Peyer's patch (tissue), 4 donors: ENCODE data around the gene RFTN1. TPM values are rescaled to one million over a fixed set of nuclear protein-coding genes. Genes with fewer than 3 reads are reported as not detected.
A peak's percentile ranks its signal among the peaks of the same experiment; 100 is the strongest.

Source experiments
- DNase-seq, 3 donors: peaks; one replicate each; pipeline ENCODE4 v3.0.0-alpha.2; 2017 to 2019
- H3K27ac ChIP-seq, 4 donors: fragments of 200-600 bp; sonication (generic); one replicate each; pipeline ENCODE4 v1.5.1; 2016 to 2019
- H3K27me3 ChIP-seq, 2 donors: fragments of 200-600 bp; sonication (generic); one replicate each; pipeline ENCODE4 v1.5.1; 2019
- H3K36me3 ChIP-seq, 3 donors: fragments of 200-600 bp; sonication (generic); one replicate each; pipeline ENCODE4 v1.5.1; 2016 to 2019
- H3K4me1 ChIP-seq, 4 donors: fragments of 200-600 bp; sonication (generic); one replicate each; pipeline ENCODE4 v1.5.1; 2016 to 2019
- H3K4me3 ChIP-seq, 4 donors: fragments of 200-600 bp; sonication (generic); 1 replicate in 3 of 4; 2 replicates in 1 of 4; pipeline ENCODE4 v1.5.1; 2016 to 2019; ENCODE audit warnings: mild to moderate bottlenecking in 1 of 4
- H3K9me3 ChIP-seq, 4 donors: fragments of 200-600 bp; sonication (generic); one replicate each; pipeline ENCODE4 v1.5.1; 2016 to 2019; ENCODE audit warnings: mild to moderate bottlenecking in 1 of 4
- POLR2A ChIP-seq, 2 donors: fragments of 450-650 bp; IDR thresholded peaks; one replicate each; pipeline ENCODE4 v1.5.1; 2017; ENCODE audit warnings: antibody characterized with exemption in 2 of 2, mild to moderate bottlenecking in 2 of 2, moderate library complexity in 2 of 2
- total RNA-seq, 4 donors: library from RNA; depleted of rRNA; stranded (reverse); fragments of >200 nt; gene quantifications; one replicate each; pipeline ENCODE4 v1.1.0, GENCODE V29; 2016
- TF ChIP-seq, protein P1 (sequence below), 6 experiments: fragments of 450-650 bp in 4 of 6; fragments of 200-600 bp in 2 of 6; sonication (generic) in 1 of 6; IDR thresholded peaks; one replicate each; pipeline ENCODE4 v1.5.1; 2017 to 2019; ENCODE audit warnings: antibody characterized with exemption in 6 of 6, mild to moderate bottlenecking in 3 of 6, moderate library complexity in 1 of 6

Gene RFTN1
- total RNA-seq, 4 donors from 2014 or later, result 6.1 to 135 (median 32.0) TPM

DNA sequence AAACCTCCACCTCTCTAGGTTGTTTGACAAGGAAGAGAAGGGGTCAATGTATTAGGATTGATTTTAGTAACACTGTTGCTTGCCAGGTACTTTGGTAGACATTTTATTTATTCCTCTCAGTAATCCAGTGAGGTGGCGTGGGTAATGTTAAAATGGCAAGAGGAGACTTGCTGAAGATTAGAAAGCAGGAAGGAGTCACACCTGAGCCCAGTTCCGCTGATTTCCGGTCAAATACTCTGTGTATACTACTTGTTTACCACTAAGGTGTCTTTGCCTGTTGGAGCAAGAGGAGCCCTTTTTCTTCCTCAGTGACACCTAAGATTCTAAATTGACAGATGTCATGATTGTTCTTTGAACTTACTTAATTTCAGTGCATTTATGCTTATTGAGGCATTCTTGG is 246.8 kb downstream of the RFTN1 start:
- peaks cover 0 to 25% (median 0%) of the 10 kb centered on the region in 3 donors for H3K36me3 ChIP-seq
- H3K4me1 ChIP-seq, result peaks cover 0 to 35% (median 0%) of the 10 kb centered on the region in 4 donors
- H3K27me3 ChIP-seq, result no peaks in the 10 kb centered on the region
- peak overlapping the region in 2 of 4 donors; percentile 63 to 92 for H3K4me3 ChIP-seq
- H3K9me3 ChIP-seq, result no peaks in the 10 kb centered on the region
- H3K27ac ChIP-seq, result peak overlapping the region in 3 of 4 donors; percentile 9 to 54 (median 35)
- no peak for DNase-seq
- TF ChIP-seq, protein P1, sequence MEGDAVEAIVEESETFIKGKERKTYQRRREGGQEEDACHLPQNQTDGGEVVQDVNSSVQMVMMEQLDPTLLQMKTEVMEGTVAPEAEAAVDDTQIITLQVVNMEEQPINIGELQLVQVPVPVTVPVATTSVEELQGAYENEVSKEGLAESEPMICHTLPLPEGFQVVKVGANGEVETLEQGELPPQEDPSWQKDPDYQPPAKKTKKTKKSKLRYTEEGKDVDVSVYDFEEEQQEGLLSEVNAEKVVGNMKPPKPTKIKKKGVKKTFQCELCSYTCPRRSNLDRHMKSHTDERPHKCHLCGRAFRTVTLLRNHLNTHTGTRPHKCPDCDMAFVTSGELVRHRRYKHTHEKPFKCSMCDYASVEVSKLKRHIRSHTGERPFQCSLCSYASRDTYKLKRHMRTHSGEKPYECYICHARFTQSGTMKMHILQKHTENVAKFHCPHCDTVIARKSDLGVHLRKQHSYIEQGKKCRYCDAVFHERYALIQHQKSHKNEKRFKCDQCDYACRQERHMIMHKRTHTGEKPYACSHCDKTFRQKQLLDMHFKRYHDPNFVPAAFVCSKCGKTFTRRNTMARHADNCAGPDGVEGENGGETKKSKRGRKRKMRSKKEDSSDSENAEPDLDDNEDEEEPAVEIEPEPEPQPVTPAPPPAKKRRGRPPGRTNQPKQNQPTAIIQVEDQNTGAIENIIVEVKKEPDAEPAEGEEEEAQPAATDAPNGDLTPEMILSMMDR (IDR thresholded peaks at IDR 0.05), result no peak
- TF ChIP-seq POLR2A (IDR thresholded peaks at IDR 0.05), result no peak

Other genes with a start within 250 kb of the RFTN1 start
- 10 to 100 TPM; 17.8 to 33.8 (median 24.3) TPM for gene DPH3, start 248.8 kb downstream of the RFTN1 start, total RNA-seq
- 10 to 100 TPM; 44.5 to 45.8 (median 45.2) TPM for gene OXNAD1, start 248.5 kb downstream of the RFTN1 start, total RNA-seq
- not detected for gene DAZL, start 91.7 kb upstream of the RFTN1 start, total RNA-seq